Osteoblast (primary cell): Measurements from ENCODE around the gene GRM8. TPM values are rescaled to one million over a fixed set of nuclear protein-coding genes. Genes with fewer than 3 reads are reported as not detected.

ENCODE experiments used
- DNase-seq: peaks from one replicate; pipeline ENCODE4 v3.0.0; 2011; ENCODE audit warnings: low spot score, mixed read lengths; ENCODE audit not compliant: insufficient read length; ENCODE audit errors: missing footprints
- H2AFZ ChIP-seq: 2 replicates; pipeline ENCODE4 v1.6.0; 2011; ENCODE audit warnings: mild to moderate bottlenecking, low read length
- H3K27ac ChIP-seq: 2 replicates; pipeline ENCODE4 v1.5.1; 2011; ENCODE audit warnings: mild to moderate bottlenecking, low read depth, low read length, moderate library complexity
- H3K27me3 ChIP-seq: 2 replicates; pipeline ENCODE4 v1.6.0; 2012; ENCODE audit warnings: mild to moderate bottlenecking, control low read depth, inconsistent platforms, low read length, moderate library complexity; ENCODE audit not compliant: insufficient read depth
- H3K36me3 ChIP-seq: 2 replicates; pipeline ENCODE4 v1.5.1; 2011; ENCODE audit warnings: mild to moderate bottlenecking, low read length, control low read depth, moderate library complexity; ENCODE audit not compliant: insufficient read depth
- H3K4me1 ChIP-seq: 2 replicates; pipeline ENCODE4 v1.5.1; 2011; ENCODE audit warnings: mild to moderate bottlenecking, low read length, control low read depth, moderate library complexity; ENCODE audit not compliant: insufficient read depth
- H3K4me2 ChIP-seq: 2 replicates; pipeline ENCODE4 v1.6.0; 2011; ENCODE audit warnings: mild to moderate bottlenecking, low read length; ENCODE audit not compliant: insufficient read depth
- H3K4me3 ChIP-seq: fragments of 200-600 bp; sonication (generic); 3 replicates; pipeline ENCODE4 v1.5.1; 2012; ENCODE audit warnings: mild to moderate bottlenecking, low read length, inconsistent platforms; ENCODE audit not compliant: insufficient read depth
- H3K79me2 ChIP-seq: 2 replicates; pipeline ENCODE4 v1.6.0; 2012; ENCODE audit warnings: mild to moderate bottlenecking, low read length, control low read depth, inconsistent platforms; ENCODE audit not compliant: insufficient read depth
- H3K9me3 ChIP-seq: 2 replicates; pipeline ENCODE4 v1.5.1; 2011; ENCODE audit warnings: low read depth, low read length, control low read depth
- H4K20me1 ChIP-seq: 2 replicates; pipeline ENCODE4 v1.6.0; 2012; ENCODE audit warnings: mild to moderate bottlenecking, low read length, control low read depth; ENCODE audit not compliant: insufficient read depth
- total RNA-seq: library from RNA; depleted of rRNA; stranded (reverse); fragments of >200 nt; gene quantifications from 2 replicates; pipeline ENCODE4 v1.2.3, GENCODE V29; 2012
- TF ChIP-seq, protein P1 (sequence below): IDR thresholded peaks from 2 replicates; pipeline ENCODE4 v1.5.1; 2011; ENCODE audit warnings: mild to moderate bottlenecking, low read depth, low read length, moderate library complexity; ENCODE audit errors: extremely low read depth

The GRM8 gene
- total RNA-seq, 1 donor, result not detected

DNA sequence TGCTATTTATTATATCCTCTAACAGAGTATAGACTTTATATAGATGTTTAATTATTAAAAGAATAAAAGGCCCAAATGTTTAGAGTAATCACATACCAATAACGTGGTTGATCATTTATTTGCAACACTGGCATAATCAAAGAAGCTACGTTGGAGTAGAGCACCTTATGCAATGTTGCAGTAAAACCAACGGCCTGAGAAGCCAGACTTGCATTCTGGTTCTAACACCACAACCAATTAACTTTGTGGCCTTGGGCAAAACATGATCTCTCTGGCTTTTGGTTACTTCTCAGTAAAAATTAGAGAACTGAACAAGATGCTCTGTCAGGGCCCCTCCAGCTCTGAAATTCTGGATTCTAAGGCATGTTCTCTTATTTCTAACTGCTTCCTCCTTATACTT, 476.2 kb downstream of the GRM8 start:
- no peak overlapping the region for H3K27ac ChIP-seq
- no peak overlapping the region for H3K4me3 ChIP-seq
- TF ChIP-seq, protein P1, sequence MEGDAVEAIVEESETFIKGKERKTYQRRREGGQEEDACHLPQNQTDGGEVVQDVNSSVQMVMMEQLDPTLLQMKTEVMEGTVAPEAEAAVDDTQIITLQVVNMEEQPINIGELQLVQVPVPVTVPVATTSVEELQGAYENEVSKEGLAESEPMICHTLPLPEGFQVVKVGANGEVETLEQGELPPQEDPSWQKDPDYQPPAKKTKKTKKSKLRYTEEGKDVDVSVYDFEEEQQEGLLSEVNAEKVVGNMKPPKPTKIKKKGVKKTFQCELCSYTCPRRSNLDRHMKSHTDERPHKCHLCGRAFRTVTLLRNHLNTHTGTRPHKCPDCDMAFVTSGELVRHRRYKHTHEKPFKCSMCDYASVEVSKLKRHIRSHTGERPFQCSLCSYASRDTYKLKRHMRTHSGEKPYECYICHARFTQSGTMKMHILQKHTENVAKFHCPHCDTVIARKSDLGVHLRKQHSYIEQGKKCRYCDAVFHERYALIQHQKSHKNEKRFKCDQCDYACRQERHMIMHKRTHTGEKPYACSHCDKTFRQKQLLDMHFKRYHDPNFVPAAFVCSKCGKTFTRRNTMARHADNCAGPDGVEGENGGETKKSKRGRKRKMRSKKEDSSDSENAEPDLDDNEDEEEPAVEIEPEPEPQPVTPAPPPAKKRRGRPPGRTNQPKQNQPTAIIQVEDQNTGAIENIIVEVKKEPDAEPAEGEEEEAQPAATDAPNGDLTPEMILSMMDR, result no peak
- H3K4me2 ChIP-seq, result no peak overlapping the region
- no peak for DNase-seq
- no peak overlapping the region for H2AFZ ChIP-seq
- H3K36me3 ChIP-seq, result no peaks in the 10 kb centered on the region
- no peaks in the 10 kb centered on the region for H3K27me3 ChIP-seq
- H4K20me1 ChIP-seq, result no peaks in the 10 kb centered on the region
- H3K79me2 ChIP-seq, result no peaks in the 10 kb centered on the region
- H3K4me1 ChIP-seq, result no peaks in the 10 kb centered on the region
- H3K9me3 ChIP-seq, result peaks cover 2% of the 10 kb centered on the region

GRCh38 chr7:126774077-126774476, 478.7 kb downstream of the GRM8 start:
- Histone ChIP-seq H3K27me3 (no peaks in the 10 kb centered on the region), H3K27ac (no peak overlapping the region), H3K9me3 (no peaks in the 10 kb centered on the region), H3K36me3 (no peaks in the 10 kb centered on the region), H3K4me3 (no peak overlapping the region), H4K20me1 (no peaks in the 10 kb centered on the region), H3K4me1 (no peaks in the 10 kb centered on the region), H2AFZ (no peak overlapping the region), H3K4me2 (no peak overlapping the region), H3K79me2 (no peaks in the 10 kb centered on the region)
- TF ChIP-seq, protein P1, result no peak
- no peak for DNase-seq

- Histone ChIP-seq H3K27ac (no peak overlapping the region), H3K4me2 (no peak overlapping the region), H3K27me3 (no peaks in the 10 kb centered on the region), H3K9me3 (no peaks in the 10 kb centered on the region), H3K36me3 (no peaks in the 10 kb centered on the region), H2AFZ (no peak overlapping the region), H3K4me3 (no peak overlapping the region), H3K4me1 (no peaks in the 10 kb centered on the region), H4K20me1 (no peaks in the 10 kb centered on the region), H3K79me2 (no peaks in the 10 kb centered on the region)
- TF ChIP-seq, protein P1, result no peak
- DNase-seq, result no peak
These were observed 483.9 kb downstream of the GRM8 start for GRCh38 chr7:126768836-126769235.

- no peak for DNase-seq
These were observed 491.7 kb downstream of the GRM8 start for GRCh38 chr7:126760914-126761577.

More at GRCh38 chr7:126760914-126761577, 491.7 kb downstream of the GRM8 start:
- no peaks in the 10 kb centered on the region for H3K79me2 ChIP-seq
- TF ChIP-seq, protein P1, result no peak
- no peaks in the 10 kb centered on the region for H3K27me3 ChIP-seq
- no peak overlapping the region for H3K4me3 ChIP-seq
- H4K20me1 ChIP-seq, result no peaks in the 10 kb centered on the region
- no peak overlapping the region for H3K27ac ChIP-seq
- no peaks in the 10 kb centered on the region for H3K9me3 ChIP-seq
- H3K4me1 ChIP-seq, result no peaks in the 10 kb centered on the region
- no peak overlapping the region for H3K4me2 ChIP-seq
- no peak overlapping the region for H2AFZ ChIP-seq
- H3K36me3 ChIP-seq, result no peaks in the 10 kb centered on the region
